22Rv1 (cell line): ENCODE data around the gene AATF.

Source experiments
- H3K27ac ChIP-seq: fragments of 450-650 bp; 2 replicates; pipeline ENCODE4 v1.5.1; 2017
- CTCF ChIP-seq: fragments of 450-650 bp; IDR thresholded peaks from 2 replicates; pipeline ENCODE4 v1.5.1; 2017; ENCODE audit warnings: mild to moderate bottlenecking
- ZFX ChIP-seq: fragments of 450-650 bp; IDR thresholded peaks from 2 replicates; pipeline ENCODE4 v1.6.1; 2017; ENCODE audit warnings: antibody characterized with exemption, borderline replicate concordance

Gene AATF

GRCh38 chr17:36944553-36944952, 4.2 kb upstream of the AATF start:
- TF ChIP-seq CTCF (no peak), ZFX (no peak)
- H3K27ac ChIP-seq = no peak overlapping the region

- H3K27ac ChIP-seq = no peak overlapping the region
- TF ChIP-seq ZFX (no peak), CTCF (no peak)
Measured at GRCh38 chr17:36945140-36945539, 3.6 kb upstream of the AATF start.

DNA sequence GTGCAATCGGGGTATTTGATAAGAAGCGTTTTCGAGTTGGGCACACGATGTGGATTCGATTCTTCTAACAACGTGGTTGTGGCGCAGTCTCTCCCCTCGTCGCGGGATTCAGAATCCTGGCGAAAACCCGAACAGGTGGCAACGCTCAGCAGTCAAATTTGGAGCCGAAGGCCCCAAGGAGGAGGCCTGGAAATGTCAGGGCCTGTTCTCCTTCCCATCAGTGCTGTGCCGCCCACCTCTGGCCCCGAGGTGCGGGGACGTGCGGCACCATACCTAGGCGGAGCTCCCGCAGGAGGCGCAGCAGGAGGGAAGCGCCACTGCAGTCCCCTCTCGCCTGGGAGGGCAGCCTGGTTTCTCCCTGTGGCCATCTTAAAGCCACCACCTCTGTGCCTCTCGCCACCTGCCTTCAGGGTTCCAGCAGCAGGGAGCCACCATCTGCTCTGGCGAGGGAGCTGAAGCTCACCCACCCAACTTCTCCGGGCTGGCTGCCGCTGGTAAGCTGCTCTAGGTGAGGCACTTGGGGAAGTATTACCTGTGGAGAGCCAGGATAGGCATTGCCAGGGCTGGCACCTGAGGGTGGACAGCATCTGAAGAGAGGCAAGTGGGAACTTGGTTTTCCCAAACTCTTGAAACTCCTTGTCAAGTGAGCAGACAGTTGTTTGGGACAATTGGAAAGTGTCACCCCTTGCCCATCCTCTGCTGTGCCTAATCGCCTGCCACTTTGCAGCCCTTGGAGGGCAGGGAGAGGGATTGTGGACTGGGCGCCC, 2.6 kb upstream of the AATF start:
- no peak overlapping the region for H3K27ac ChIP-seq
- TF ChIP-seq ZFX (no peak), CTCF (no peak)

- H3K27ac ChIP-seq = no peak overlapping the region
- TF ChIP-seq CTCF (no peak), ZFX (no peak)
Measured at GRCh38 chr17:36946726-36947091, 2.0 kb upstream of the AATF start.

DNA sequence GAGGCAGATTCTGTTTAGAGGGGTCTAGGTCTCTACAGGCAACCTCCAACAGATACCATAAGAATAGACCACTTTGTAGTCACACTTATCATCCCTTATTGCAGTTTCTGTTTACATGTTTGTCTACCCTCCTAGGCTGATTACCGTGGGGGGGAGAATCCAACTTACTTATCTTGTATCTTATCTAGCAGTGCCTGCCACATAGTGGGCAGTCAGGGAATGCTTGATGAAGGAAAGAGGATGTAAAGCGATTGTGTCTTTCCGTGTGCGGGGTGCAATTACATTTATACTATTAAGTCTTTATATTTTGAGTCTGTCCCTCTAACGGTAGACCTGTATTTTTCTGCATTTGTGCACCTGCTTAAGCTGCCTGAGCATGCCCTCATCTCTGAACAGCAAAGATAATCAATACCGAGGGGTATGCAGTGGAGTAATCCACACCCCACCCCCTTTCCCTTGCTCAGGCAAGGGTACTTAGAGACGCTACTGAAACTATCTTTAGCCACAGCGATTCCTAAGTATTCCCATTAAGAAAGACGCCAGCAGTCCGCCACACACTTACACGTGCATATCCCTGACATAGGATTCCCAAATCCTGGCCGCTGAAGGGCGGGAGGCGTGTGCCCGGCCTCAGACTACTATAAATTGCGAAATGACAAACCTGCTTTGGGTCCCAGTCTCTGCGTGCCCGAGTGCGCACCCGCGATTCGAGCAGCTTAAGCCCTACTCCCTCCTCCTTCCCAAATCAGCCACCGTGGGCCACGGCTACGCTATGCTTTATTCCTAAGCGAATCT, 635 bp upstream of the AATF start:
- H3K27ac ChIP-seq = peak overlapping the region; percentile 68
- no peak for TF ChIP-seq ZFX
- no peak for TF ChIP-seq CTCF

- TF ChIP-seq CTCF = no peak
- no peak for TF ChIP-seq ZFX
- H3K27ac ChIP-seq = peak overlapping the region; percentile 68
Measured at GRCh38 chr17:36949461-36949927, 740 bp downstream of the AATF start.

- H3K27ac ChIP-seq = no peak overlapping the region
- no peak for TF ChIP-seq ZFX
- TF ChIP-seq CTCF = no peak
Measured at GRCh38 chr17:36950027-36950426, 1.3 kb downstream of the AATF start.
